Measurements from ENCODE around the gene LRRC26.
"Not testable (repeated sequence)": the region's sequence is repeated elsewhere in the genome, so short reads cannot be mapped to it uniquely, and the experiment has no call there.

The LRRC26 gene

DNA sequence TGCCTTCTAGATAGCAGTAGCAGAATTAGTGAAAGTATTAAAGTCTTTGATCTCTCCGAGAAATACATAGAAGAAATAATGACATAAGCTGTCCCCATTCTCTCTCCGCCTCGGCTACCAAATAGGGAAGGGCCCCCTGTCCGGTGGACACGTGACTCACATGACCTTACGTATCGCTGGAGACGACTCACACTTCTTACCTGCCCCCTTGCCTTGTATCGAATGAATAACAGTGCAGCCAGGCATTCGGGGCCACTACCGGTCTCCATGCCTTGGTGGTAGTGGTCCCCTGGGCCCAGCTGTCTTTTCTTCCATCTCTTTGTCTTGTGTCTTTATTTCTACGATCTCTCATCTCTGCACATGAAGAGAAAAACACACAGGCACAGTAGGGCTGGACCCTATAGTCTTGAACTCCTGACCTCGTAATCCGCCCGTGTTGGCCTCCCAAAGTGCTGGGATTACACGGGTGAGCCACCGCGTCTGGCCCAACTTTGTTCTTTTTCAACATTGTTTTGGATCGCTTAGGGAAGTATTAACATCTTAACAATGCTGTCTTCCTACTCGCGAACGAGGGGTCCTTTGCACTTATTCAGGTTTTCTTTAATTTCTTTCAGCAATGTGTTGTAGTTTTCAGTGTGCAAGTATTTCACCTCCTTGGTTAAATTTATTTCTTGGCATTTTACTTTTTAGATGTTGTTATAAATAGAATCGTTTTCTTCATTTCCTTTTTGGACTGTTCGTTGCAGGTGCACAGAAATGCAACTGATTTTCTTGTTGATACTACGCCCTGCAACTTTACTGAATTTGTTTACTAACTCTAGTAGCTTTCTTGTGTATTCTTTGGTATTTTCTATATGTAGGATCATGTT lies 47.7 kb downstream of the LRRC26 start:
- DNase-seq: not testable (repeated sequence)
